Measurements from ENCODE around the gene NACA2.
"Not testable (repeated sequence)": the region's sequence is repeated elsewhere in the genome, so short reads cannot be mapped to it uniquely, and the experiment has no call there.

Gene NACA2

DNA sequence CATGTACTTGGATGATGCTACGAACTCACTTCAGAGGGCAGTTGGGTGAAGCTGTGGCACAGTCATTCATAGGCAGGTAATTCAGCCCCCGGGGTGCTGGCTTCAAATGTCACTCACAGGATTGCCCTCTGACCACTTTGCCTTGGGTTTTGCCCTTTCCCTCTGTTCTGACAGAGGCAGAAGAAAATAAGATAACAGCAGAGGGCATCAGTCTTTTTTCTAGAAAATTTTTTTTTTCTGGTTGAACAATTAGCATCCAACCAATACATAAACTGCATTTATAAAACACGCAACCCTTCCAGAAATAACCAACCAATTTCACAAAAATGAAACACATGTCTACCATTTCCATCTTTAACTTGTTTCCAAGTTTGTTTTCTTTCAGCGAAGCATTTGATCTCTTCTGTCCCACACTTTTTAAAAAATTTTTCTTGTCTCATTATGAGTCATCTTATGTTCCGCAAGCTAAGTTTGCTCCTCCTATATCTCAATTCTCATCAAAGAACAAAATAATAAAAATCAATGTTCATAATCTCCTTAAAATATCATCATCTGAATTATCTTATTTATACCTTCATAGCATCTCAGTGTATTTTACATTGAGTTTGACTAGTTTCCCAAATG, 15.6 kb downstream of the NACA2 start:
- Histone ChIP-seq H3K9me3 (ENCODE audit: low read length) (no peaks in the 10 kb centered on the region), H3K9ac (ENCODE audit: low read length) (no peak overlapping the region), H3K4me1 (ENCODE audit: insufficient read depth, low read length) (no peaks in the 10 kb centered on the region), H3K27ac (ENCODE audit: low read depth, low read length) (no peak overlapping the region), H3K36me3 (ENCODE audit: insufficient read depth, low read length) (no peaks in the 10 kb centered on the region), H3K27me3 (ENCODE audit: control insufficient read depth in 1 of 2, insufficient read depth in 2 of 2, low read length in 2 of 2) (no peaks in the 10 kb centered on the region), H3K4me3 (ENCODE audit: low read depth in 1 of 2, low read length in 2 of 2) (no peak overlapping the region)

DNA sequence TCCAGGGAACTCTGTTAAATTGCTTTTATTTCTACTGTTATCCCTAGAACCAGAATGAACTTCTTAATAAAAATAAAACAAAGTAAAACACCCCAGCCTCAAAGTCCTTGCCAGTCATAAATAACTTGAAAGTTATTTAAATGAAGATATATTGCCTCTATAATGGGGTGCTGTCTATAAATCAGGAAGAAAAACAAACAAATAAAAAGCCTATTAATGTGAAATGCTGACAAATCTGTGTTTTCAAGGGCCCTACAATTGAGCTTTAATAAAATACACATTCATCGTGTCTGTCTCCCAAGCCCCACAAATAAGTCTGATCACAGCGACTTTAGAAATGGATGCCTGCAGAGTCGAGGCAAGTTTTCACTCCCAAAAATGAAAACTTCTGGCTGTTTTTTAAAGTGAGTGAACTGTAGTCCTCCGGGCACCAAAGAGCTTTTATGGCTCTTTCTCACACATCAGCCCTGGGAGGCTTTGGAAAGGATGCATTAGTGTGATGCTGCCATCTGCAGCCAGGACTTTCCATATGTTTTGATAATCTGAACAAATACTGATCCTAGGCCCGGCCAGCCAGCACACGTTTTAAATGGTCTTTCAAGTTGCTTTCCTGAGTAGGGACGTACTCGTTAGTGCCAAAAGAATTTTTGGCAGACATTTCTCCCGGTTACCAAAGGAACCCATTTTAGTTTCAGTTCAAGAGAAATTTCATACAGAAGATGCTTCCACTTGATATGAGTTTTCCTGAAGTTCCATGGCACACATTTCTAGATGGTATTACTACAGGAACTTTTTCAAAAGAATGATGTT, 16.3 kb downstream of the NACA2 start:
- H3K27me3 ChIP-seq (ENCODE audit: control insufficient read depth in 1 of 2, insufficient read depth in 2 of 2, low read length in 2 of 2): no peaks in the 10 kb centered on the region
- H3K4me1 ChIP-seq (ENCODE audit: insufficient read depth, low read length): no peaks in the 10 kb centered on the region
- H3K9me3 ChIP-seq (ENCODE audit: low read length): no peaks in the 10 kb centered on the region
- no peak overlapping the region for H3K27ac ChIP-seq (ENCODE audit: low read depth, low read length)
- no peak overlapping the region for H3K9ac ChIP-seq (ENCODE audit: low read length)
- no peak overlapping the region for H3K4me3 ChIP-seq (ENCODE audit: low read depth in 1 of 2, low read length in 2 of 2)
- no peaks in the 10 kb centered on the region for H3K36me3 ChIP-seq (ENCODE audit: insufficient read depth, low read length)

DNA sequence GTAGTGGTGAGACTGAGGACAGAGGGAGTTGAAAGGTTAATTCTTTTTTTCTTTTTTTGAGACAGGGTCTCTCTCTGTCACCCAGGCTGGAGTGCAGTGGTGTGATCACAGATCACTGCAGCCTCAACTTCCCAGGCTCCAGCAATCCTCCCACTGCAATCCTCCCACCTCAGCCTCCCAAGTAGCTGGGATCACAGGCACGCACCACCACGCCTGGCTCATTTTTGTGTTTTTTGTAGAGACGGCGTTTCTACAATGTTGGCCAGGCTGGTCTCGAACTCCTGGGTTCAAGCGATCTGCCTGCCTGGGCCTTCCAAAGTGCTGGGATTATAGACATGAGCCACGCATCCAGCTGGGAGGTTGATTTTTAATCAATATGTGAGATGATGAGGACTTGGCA, 18.5 kb downstream of the NACA2 start:
- not testable (repeated sequence) for H3K27ac ChIP-seq (ENCODE audit: low read depth, low read length); H3K4me3 ChIP-seq (ENCODE audit: low read depth in 1 of 2, low read length in 2 of 2); H3K36me3 ChIP-seq (ENCODE audit: insufficient read depth, low read length); H3K9ac ChIP-seq (ENCODE audit: low read length); H3K4me1 ChIP-seq (ENCODE audit: insufficient read depth, low read length); H3K9me3 ChIP-seq (ENCODE audit: low read length); H3K27me3 ChIP-seq (ENCODE audit: control insufficient read depth in 1 of 2, insufficient read depth in 2 of 2, low read length in 2 of 2)

DNA sequence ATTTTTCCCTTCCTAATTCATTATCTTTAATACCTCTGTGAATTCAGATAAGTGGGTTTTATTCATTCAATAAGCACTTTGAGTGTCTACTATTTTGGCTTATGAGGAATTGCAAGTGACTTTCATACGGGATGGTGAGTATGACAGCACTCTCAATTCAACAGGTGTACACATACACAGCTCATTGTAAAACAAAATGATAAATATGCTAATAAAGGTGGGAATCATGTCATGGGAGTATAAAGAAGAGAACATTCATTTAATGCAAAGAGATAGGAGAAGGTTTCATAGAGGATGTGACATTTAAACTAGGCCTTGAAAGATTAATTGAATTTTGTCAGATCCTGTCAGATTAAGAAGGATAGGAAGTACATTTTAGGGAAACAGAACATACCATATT, 19.4 kb downstream of the NACA2 start:
- no peak overlapping the region for H3K4me3 ChIP-seq (ENCODE audit: low read depth in 1 of 2, low read length in 2 of 2)
- no peaks in the 10 kb centered on the region for H3K4me1 ChIP-seq (ENCODE audit: insufficient read depth, low read length)
- no peaks in the 10 kb centered on the region for H3K9me3 ChIP-seq (ENCODE audit: low read length)
- H3K27me3 ChIP-seq (ENCODE audit: control insufficient read depth in 1 of 2, insufficient read depth in 2 of 2, low read length in 2 of 2): no peaks in the 10 kb centered on the region
- H3K27ac ChIP-seq (ENCODE audit: low read depth, low read length): no peak overlapping the region
- no peaks in the 10 kb centered on the region for H3K36me3 ChIP-seq (ENCODE audit: insufficient read depth, low read length)
- no peak overlapping the region for H3K9ac ChIP-seq (ENCODE audit: low read length)

DNA sequence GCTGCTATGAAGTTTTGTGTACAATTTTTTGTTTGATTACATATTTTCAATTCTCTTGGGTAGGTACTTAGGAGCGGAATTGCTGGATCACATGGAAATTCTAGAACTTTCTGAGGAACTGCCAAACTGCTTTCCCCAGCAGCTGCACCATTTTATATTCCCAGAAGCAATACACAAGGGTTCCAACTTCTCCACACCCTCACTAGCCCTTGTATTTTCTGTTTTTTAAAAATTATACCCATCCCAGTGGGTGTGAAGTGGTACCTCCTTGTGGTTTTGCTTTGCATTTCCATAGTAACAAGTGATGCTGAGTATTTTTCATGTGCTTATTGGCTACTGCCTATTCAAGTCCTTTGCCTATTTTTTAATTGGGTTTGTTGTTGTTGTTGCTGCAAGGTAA, 20.9 kb downstream of the NACA2 start:
- no peak overlapping the region for H3K9ac ChIP-seq (ENCODE audit: low read length)

DNA sequence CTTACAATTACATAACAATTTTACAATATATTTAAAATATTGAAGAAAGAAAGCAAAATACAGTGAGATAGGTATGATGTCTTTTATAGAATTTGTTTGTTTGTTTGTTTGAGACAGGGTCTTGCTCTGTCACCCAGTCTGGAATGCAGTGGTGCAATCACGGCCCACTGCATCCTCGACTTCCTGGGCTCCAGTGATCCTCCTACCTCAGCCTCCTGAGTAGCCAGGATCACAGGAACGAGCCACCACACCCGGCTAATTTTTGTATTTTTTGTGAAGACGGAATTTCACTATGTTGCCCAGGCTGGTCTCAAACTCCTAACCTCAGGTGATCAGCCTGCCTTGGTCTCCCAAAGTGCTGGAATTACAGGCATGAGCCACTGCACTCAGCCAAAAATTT, 21.5 kb downstream of the NACA2 start:
- H3K36me3 ChIP-seq (ENCODE audit: insufficient read depth, low read length); H3K27ac ChIP-seq (ENCODE audit: low read depth, low read length); H3K27me3 ChIP-seq (ENCODE audit: control insufficient read depth in 1 of 2, insufficient read depth in 2 of 2, low read length in 2 of 2); H3K9ac ChIP-seq (ENCODE audit: low read length); H3K9me3 ChIP-seq (ENCODE audit: low read length); H3K4me1 ChIP-seq (ENCODE audit: insufficient read depth, low read length); H3K4me3 ChIP-seq (ENCODE audit: low read depth in 1 of 2, low read length in 2 of 2): not testable (repeated sequence)

More for the DNA sequence above, 20.9 kb downstream of the NACA2 start:
- no peaks in the 10 kb centered on the region for H3K27me3 ChIP-seq (ENCODE audit: control insufficient read depth in 1 of 2, insufficient read depth in 2 of 2, low read length in 2 of 2)
- H3K9me3 ChIP-seq (ENCODE audit: low read length): no peaks in the 10 kb centered on the region
- no peaks in the 10 kb centered on the region for H3K4me1 ChIP-seq (ENCODE audit: insufficient read depth, low read length)
- no peak overlapping the region for H3K4me3 ChIP-seq (ENCODE audit: low read depth in 1 of 2, low read length in 2 of 2)
- no peak overlapping the region for H3K27ac ChIP-seq (ENCODE audit: low read depth, low read length)
- H3K36me3 ChIP-seq (ENCODE audit: insufficient read depth, low read length): no peaks in the 10 kb centered on the region

DNA sequence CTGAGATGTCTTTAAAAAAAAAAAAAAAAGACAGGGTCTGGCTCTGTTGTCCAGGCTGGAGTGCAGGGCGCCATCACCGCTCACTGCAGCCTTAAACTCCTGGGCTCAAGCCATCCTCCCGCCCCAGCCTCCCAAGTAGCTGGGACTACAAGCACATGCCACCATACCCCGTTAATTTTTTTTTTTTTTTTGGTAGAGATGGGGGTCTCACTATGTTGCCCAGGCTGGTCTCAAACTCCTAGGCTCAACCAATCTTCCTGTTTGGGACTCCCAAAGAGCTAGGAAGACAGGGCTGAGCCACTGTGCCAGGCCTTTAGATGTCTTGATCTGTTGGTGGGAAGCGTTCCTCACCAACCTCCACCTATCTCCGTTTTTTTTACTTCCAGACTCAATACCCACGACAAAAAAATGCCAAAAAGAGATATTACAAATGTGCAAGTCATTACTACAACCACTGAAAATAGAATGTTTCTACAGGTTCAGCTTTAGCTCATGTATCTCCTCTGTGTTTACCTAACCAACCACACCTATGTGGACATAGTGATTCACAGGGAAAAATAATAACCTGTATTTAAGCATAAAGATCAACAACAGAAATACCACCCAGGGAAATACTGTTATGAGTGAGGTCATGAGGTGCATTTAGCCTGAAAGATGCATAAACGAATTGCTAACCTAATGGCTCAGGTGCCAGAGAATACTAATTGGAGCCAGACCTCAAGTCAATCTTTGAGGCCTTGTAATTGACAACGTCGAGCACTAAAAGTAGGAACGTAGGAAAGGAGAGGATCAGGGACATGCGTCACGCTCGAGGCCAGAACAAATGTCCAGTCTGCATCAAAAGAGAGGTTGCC, 22.6 kb downstream of the NACA2 start:
- H3K4me3 ChIP-seq (ENCODE audit: low read depth in 1 of 2, low read length in 2 of 2): no peak overlapping the region
- H3K9ac ChIP-seq (ENCODE audit: low read length): no peak overlapping the region
- no peak overlapping the region for H3K27ac ChIP-seq (ENCODE audit: low read depth, low read length)
- H3K4me1 ChIP-seq (ENCODE audit: insufficient read depth, low read length): no peaks in the 10 kb centered on the region
- no peaks in the 10 kb centered on the region for H3K9me3 ChIP-seq (ENCODE audit: low read length)
- no peaks in the 10 kb centered on the region for H3K36me3 ChIP-seq (ENCODE audit: insufficient read depth, low read length)
- H3K27me3 ChIP-seq (ENCODE audit: control insufficient read depth in 1 of 2, insufficient read depth in 2 of 2, low read length in 2 of 2): no peaks in the 10 kb centered on the region

DNA sequence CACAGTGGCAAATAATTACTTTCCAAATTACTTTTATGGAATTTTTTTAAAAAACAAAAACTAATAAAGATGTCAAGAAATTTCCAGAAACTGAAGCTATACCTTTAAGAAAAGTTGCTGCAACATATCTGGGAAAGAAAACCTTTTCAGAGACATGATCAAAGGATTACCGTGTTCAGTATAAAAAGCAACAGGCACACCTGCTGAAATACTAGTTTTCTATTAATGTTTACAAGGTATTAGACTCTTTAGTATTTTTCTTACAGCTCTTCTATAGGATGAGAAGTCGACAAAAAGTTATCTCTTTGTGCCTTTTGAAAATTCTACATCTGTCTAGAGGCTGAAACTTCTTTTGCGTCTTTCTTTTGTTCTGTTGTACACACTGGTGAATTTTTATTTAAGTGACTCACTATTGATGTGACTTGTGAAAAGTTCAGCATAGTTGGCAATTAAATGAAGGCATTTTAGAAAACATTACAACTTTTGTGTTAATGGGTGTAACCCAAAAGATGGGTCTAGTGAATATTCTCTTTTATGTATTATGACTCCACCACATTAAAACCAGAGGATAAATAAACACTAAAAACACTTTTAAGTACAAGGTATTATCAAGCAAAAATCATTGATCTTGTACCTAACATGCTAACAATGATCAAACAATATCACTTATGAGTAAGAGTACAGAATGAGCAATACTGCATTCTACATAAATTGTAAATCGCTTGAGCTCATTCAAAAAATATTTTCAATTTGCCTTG, 23.8 kb downstream of the NACA2 start:
- no peaks in the 10 kb centered on the region for H3K4me1 ChIP-seq (ENCODE audit: insufficient read depth, low read length)

DNA sequence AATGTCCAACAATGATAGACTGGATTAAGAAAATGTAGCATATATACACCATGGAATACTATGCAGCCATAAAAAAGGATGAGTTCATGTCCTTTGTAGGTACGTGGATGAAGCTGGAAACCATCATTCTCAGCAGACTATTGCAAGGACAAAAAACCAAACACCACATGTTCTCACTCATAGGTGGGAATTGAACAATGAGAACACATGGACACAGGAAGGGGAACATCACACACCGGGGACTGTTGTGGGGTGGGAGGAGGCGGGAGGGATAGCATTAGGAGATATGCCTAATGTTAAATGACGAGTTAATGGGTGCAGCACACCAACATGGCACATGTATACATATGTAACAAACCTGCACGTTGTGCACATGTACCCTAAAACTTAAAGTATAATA, 24.6 kb downstream of the NACA2 start:
- H3K4me3 ChIP-seq (ENCODE audit: low read depth in 1 of 2, low read length in 2 of 2); H3K9ac ChIP-seq (ENCODE audit: low read length); H3K4me1 ChIP-seq (ENCODE audit: insufficient read depth, low read length); H3K9me3 ChIP-seq (ENCODE audit: low read length); H3K36me3 ChIP-seq (ENCODE audit: insufficient read depth, low read length); H3K27me3 ChIP-seq (ENCODE audit: control insufficient read depth in 1 of 2, insufficient read depth in 2 of 2, low read length in 2 of 2); H3K27ac ChIP-seq (ENCODE audit: low read depth, low read length): not testable (repeated sequence)

More for the DNA sequence above, 23.8 kb downstream of the NACA2 start:
- H3K4me3 ChIP-seq (ENCODE audit: low read depth in 1 of 2, low read length in 2 of 2): no peak overlapping the region
- H3K9ac ChIP-seq (ENCODE audit: low read length): no peak overlapping the region
- no peak overlapping the region for H3K27ac ChIP-seq (ENCODE audit: low read depth, low read length)
- H3K36me3 ChIP-seq (ENCODE audit: insufficient read depth, low read length): no peaks in the 10 kb centered on the region
- no peaks in the 10 kb centered on the region for H3K9me3 ChIP-seq (ENCODE audit: low read length)
- H3K27me3 ChIP-seq (ENCODE audit: control insufficient read depth in 1 of 2, insufficient read depth in 2 of 2, low read length in 2 of 2): no peaks in the 10 kb centered on the region

DNA sequence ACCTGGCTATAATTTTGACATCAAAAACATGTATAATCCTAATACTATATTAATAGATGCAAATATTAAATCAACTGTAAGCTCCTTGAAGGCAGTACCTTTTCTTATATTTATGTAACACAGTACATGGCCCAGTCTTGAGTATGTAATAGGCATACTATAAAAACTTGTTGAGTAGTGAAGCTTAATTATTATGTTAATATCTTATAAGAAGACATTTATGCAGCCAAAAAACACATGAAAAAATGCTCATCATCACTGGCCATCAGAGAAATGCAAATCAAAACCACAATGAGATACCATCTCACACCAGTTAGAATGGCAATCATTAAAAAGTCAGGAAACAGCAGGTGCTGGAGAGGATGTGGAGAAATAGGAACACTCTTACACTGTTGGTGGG, 25.2 kb downstream of the NACA2 start:
- not testable (repeated sequence) for H3K27ac ChIP-seq (ENCODE audit: low read depth, low read length); H3K9ac ChIP-seq (ENCODE audit: low read length); H3K36me3 ChIP-seq (ENCODE audit: insufficient read depth, low read length); H3K4me3 ChIP-seq (ENCODE audit: low read depth in 1 of 2, low read length in 2 of 2); H3K27me3 ChIP-seq (ENCODE audit: control insufficient read depth in 1 of 2, insufficient read depth in 2 of 2, low read length in 2 of 2); H3K9me3 ChIP-seq (ENCODE audit: low read length); H3K4me1 ChIP-seq (ENCODE audit: insufficient read depth, low read length)

DNA sequence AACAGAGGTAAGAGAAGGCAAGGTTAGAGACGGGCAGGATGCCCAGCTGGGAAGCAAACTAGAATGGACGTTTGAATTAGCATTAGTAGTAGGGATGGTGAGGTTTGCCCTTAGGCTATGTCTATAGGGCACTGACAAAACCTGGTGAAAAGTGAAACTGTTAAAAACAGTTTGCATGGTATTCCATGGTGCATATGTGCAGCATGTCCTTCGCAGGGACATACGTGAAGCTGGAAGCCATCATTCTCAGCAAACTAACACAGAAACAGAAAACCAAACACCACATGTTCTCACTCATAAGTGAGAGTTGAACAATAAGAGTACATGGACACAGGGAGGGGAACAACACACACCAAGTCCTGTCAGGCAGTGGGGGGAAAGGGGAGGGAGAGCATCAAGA, 25.8 kb downstream of the NACA2 start:
- H3K4me3 ChIP-seq (ENCODE audit: low read depth in 1 of 2, low read length in 2 of 2): no peak overlapping the region
- H3K27me3 ChIP-seq (ENCODE audit: control insufficient read depth in 1 of 2, insufficient read depth in 2 of 2, low read length in 2 of 2): no peaks in the 10 kb centered on the region
- H3K36me3 ChIP-seq (ENCODE audit: insufficient read depth, low read length): no peaks in the 10 kb centered on the region
- H3K9me3 ChIP-seq (ENCODE audit: low read length): no peaks in the 10 kb centered on the region
- H3K9ac ChIP-seq (ENCODE audit: low read length): no peak overlapping the region
- no peaks in the 10 kb centered on the region for H3K4me1 ChIP-seq (ENCODE audit: insufficient read depth, low read length)
- no peak overlapping the region for H3K27ac ChIP-seq (ENCODE audit: low read depth, low read length)
